Right renal pelvis (tissue), 4 donors: Measurements from ENCODE around the gene SETBP1. TPM values are rescaled to one million over a fixed set of nuclear protein-coding genes. Genes with fewer than 3 reads are reported as not detected.

Experiments
- DNase-seq, 4 donors: peaks; one replicate each; pipeline ENCODE4 v3.0.0-alpha.2; 2013; ENCODE audit warnings: low read depth in 4 of 4, low spot score in 3 of 4, missing footprints in 1 of 4
- polyA plus RNA-seq, 4 donors: library from polyadenylated mRNA; unstranded; fragments of 120-200 nt; gene quantifications; one replicate each; pipeline ENCODE4 v1.2.1, GENCODE V29; 2013; ENCODE audit not compliant: insufficient read length in 4 of 4

SETBP1 gene
- polyA plus RNA-seq, 4 donors: 27.4 to 33.6 (median 32.1) TPM

GRCh38 chr18:44750774-44751173 is 70.1 kb downstream of the SETBP1 start:
- DNase-seq: no peak

- no peak for DNase-seq
These were observed 73.9 kb downstream of the SETBP1 start for GRCh38 chr18:44754567-44754966.

- no peak for DNase-seq
These were observed 78.4 kb downstream of the SETBP1 start for GRCh38 chr18:44758861-44759631.

GRCh38 chr18:44759925-44760342 is 79.2 kb downstream of the SETBP1 start:
- no peak for DNase-seq

GRCh38 chr18:44761812-44762211 is 81.1 kb downstream of the SETBP1 start:
- no peak for DNase-seq

- no peak for DNase-seq
These were observed 82.6 kb downstream of the SETBP1 start for GRCh38 chr18:44763327-44763726.

- DNase-seq: no peak
These were observed 84.2 kb downstream of the SETBP1 start for GRCh38 chr18:44764863-44765262.

- DNase-seq: no peak
These were observed 84.8 kb downstream of the SETBP1 start for GRCh38 chr18:44765456-44765855.

GRCh38 chr18:44766450-44766849 is 85.8 kb downstream of the SETBP1 start:
- DNase-seq: no peak

- no peak for DNase-seq
These were observed 87.1 kb downstream of the SETBP1 start for GRCh38 chr18:44767807-44768206.

GRCh38 chr18:44770641-44771040 is 90.0 kb downstream of the SETBP1 start:
- no peak for DNase-seq

- DNase-seq: no peak
These were observed 90.9 kb downstream of the SETBP1 start for GRCh38 chr18:44771572-44771955.

GRCh38 chr18:44771956-44772917 is 91.5 kb downstream of the SETBP1 start:
- no peak for DNase-seq

GRCh38 chr18:44773640-44774155 is 93.0 kb downstream of the SETBP1 start:
- no peak for DNase-seq

GRCh38 chr18:44774191-44774590 is 93.5 kb downstream of the SETBP1 start:
- DNase-seq: no peak

GRCh38 chr18:44777457-44778192 is 96.9 kb downstream of the SETBP1 start:
- no peak for DNase-seq

- no peak for DNase-seq
These were observed 98.1 kb downstream of the SETBP1 start for GRCh38 chr18:44778788-44779187.

GRCh38 chr18:44779753-44780292 is 99.1 kb downstream of the SETBP1 start:
- DNase-seq: no peak

- no peak for DNase-seq
These were observed 101.2 kb downstream of the SETBP1 start for GRCh38 chr18:44781886-44782285.

- DNase-seq: no peak
These were observed 101.9 kb downstream of the SETBP1 start for GRCh38 chr18:44782617-44783016.
